CD4-positive, CD25-positive, alpha-beta regulatory T cell (primary cell): ENCODE results near the gene MYL6. TPM values are rescaled to one million over a fixed set of nuclear protein-coding genes. Genes with fewer than 3 reads are reported as not detected.

Source experiments
- ATAC-seq, 2 donors: fragments of 150-1000 bp; cut with Tn5 transposase; one replicate each; pipeline ENCODE4 v1.10.0; 2021; ENCODE audit warnings: low read depth in 2 of 2, moderate number of reproducible peaks in 2 of 2, moderate library complexity in 1 of 2
- DNase-seq, 3 donors: peaks; one replicate each; pipeline versions ENCODE4 v3.0.0 to v3.0.0-alpha.2; 2012 to 2022; ENCODE audit warnings: mixed read lengths in 1 of 3
- H3K27ac ChIP-seq: one replicate; pipeline ENCODE4 v1.7.0; 2013; ENCODE audit warnings: mild to moderate bottlenecking, low read length; ENCODE audit not compliant: insufficient read depth, poor library complexity, severe bottlenecking
- H3K27me3 ChIP-seq: one replicate; pipeline ENCODE4 v1.7.0; 2013; ENCODE audit warnings: low read length; ENCODE audit not compliant: control insufficient read depth, insufficient read depth
- H3K36me3 ChIP-seq: one replicate; pipeline ENCODE4 v1.7.0; 2013; ENCODE audit warnings: mild to moderate bottlenecking, low read length, moderate library complexity; ENCODE audit not compliant: control insufficient read depth, insufficient read depth
- H3K4me1 ChIP-seq: 2 replicates; pipeline ENCODE4 v1.7.0; 2013; ENCODE audit warnings: mild to moderate bottlenecking, low read length; ENCODE audit not compliant: insufficient read depth, control insufficient read depth, poor library complexity, severe bottlenecking
- H3K4me3 ChIP-seq: one replicate; pipeline ENCODE4 v1.7.0; 2013; ENCODE audit warnings: low read depth, mild to moderate bottlenecking, low read length, moderate library complexity
- H3K9me3 ChIP-seq, 2 experiments: 1 replicate in 1 of 2; 2 replicates in 1 of 2; pipeline ENCODE4 v1.7.0; 2013; ENCODE audit warnings: low read length in 2 of 2, mild to moderate bottlenecking in 1 of 2, moderate library complexity in 1 of 2; ENCODE audit not compliant: control insufficient read depth in 2 of 2
- H3K27ac Mint-ChIP-seq, 3 donors: one replicate each; pipeline ENCODE4 v1.8.0; 2020 to 2022; ENCODE audit warnings: mild to moderate bottlenecking in 3 of 3, mixed read lengths in 3 of 3, moderate library complexity in 2 of 3
- H3K27me3 Mint-ChIP-seq: one replicate; pipeline ENCODE4 v1.8.0; 2022; ENCODE audit warnings: mild to moderate bottlenecking, mixed read lengths
- H3K36me3 Mint-ChIP-seq: one replicate; pipeline ENCODE4 v1.8.0; 2020; ENCODE audit warnings: mixed read lengths
- H3K4me1 Mint-ChIP-seq, 4 donors: one replicate each; pipeline ENCODE4 v1.8.0; 2020 to 2022; ENCODE audit warnings: mixed read lengths in 4 of 4, mild to moderate bottlenecking in 1 of 4
- H3K4me3 Mint-ChIP-seq, 4 donors: one replicate each; pipeline ENCODE4 v1.8.0; 2020 to 2022; ENCODE audit warnings: mild to moderate bottlenecking in 4 of 4, mixed read lengths in 4 of 4, moderate library complexity in 3 of 4
- H3K9me3 Mint-ChIP-seq, 7 donors: one replicate each; pipeline ENCODE4 v1.8.0; 2020 to 2022; ENCODE audit warnings: mixed read lengths in 7 of 7, mild to moderate bottlenecking in 3 of 7, moderate library complexity in 2 of 7
- polyA plus RNA-seq, 4 donors: library from polyadenylated mRNA; unstranded; fragments of 300-500 nt; fragmentation: Illumina TruSeq; gene quantifications; one replicate each; pipeline ENCODE4 v1.2.3, GENCODE V29; 2021
- total RNA-seq: library from RNA; stranded (reverse); gene quantifications from one replicate; pipeline ENCODE4 v1.2.3, GENCODE V29; 2022

Gene MYL6
- total and polyA plus RNA-seq, 5 donors from 2014 or later: 933 to 3,471 (median 2,640) TPM

DNA sequence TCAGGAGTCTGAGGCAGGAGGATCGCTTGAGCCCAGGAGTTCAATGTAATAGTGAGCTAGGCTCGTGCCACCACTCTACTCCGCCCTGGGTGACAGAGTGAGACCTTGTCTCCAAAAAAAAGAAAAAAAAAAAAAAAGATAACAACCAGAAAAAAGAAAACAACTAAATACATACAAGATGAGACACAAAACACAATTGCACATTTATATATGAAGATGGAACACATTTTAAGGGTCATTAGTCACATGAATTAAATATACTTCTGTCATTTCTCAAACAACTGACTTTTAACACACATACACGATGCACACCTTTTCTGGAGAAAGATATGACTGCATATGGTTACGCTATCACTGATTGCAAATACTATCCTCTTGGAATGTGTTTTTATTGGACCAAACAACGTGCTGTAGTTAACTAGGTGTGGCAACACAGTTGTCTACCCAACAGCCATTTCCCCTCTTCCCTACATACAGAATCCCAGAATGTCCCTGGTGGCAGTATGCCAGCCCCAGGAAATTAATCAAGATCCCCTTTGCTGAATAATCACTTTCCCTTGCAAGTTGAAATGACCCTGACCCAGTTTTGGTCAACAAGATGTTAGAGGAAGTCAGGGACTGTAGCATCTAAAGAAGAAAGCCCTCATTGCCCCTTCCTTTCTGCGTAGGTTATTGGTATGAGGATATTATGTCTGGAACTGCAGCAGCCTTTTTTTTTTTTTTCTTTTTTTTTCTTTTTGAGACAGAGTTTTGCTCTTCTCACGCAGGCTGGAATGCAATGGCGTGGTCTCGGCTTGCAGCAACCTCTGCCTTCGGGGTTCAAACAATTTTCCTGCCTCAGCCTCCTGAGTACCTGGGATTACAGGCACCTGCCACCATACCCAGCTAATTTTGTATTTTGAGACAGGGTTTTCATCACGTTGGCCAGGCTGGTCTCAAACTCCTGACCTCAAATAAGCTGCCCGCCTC is 11.4 kb upstream of the MYL6 start:
- no peaks in the 10 kb centered on the region for H3K9me3 Mint-ChIP-seq
- no peak for DNase-seq
- ATAC-seq: no peak
- Histone ChIP-seq H3K36me3 (peaks cover 37% of the 10 kb centered on the region), H3K9me3 (no peaks in the 10 kb centered on the region), H3K4me3 (no peak overlapping the region), H3K27ac (peak overlapping the region; percentile 35), H3K27me3 (no peaks in the 10 kb centered on the region), H3K4me1 (peaks cover 27% of the 10 kb centered on the region)
- peaks cover 26% of the 10 kb centered on the region for H3K36me3 Mint-ChIP-seq
- peak overlapping the region in 1 of 3 donors; percentile 26 for H3K27ac Mint-ChIP-seq
- peak overlapping the region in 2 of 4 donors; percentile 49 to 90 for H3K4me3 Mint-ChIP-seq
- peaks cover 9 to 38% (median 29%) of the 10 kb centered on the region in 4 donors for H3K4me1 Mint-ChIP-seq
- H3K27me3 Mint-ChIP-seq: no peaks in the 10 kb centered on the region

- peak overlapping the region; percentile 65 to 97 (median 93) for H3K27ac Mint-ChIP-seq
- ATAC-seq (no peak), DNase-seq (no peak)
- H3K36me3 ChIP-seq: no peaks in the 10 kb centered on the region
- no peaks in the 10 kb centered on the region for H3K36me3 Mint-ChIP-seq
- no peaks in the 10 kb centered on the region for H3K27me3 ChIP-seq
- peaks cover 25% of the 10 kb centered on the region for H3K4me1 ChIP-seq
- no peaks in the 10 kb centered on the region for H3K9me3 ChIP-seq
- H3K27ac ChIP-seq: peak overlapping the region; percentile 96
- no peak overlapping the region for H3K4me3 ChIP-seq
- peaks cover 4% of the 10 kb centered on the region for H3K27me3 Mint-ChIP-seq
- no peaks in the 10 kb centered on the region for H3K9me3 Mint-ChIP-seq
- peak overlapping the region; percentile 84 to 95 (median 93) for H3K4me3 Mint-ChIP-seq
- peaks cover 14 to 41% (median 21%) of the 10 kb centered on the region in 4 donors for H3K4me1 Mint-ChIP-seq
Measured at GRCh38 chr12:56150563-56150962, 7.6 kb upstream of the MYL6 start.

GRCh38 chr12:56151672-56152131 is 6.5 kb upstream of the MYL6 start:
- no peaks in the 10 kb centered on the region for H3K36me3 Mint-ChIP-seq
- H3K9me3 Mint-ChIP-seq: no peaks in the 10 kb centered on the region

GRCh38 chr12:56152132-56152755 is 5.9 kb upstream of the MYL6 start, which contains the start of gene MYL6B:
TSS of gene MYL6B (plus strand) at chr12:56152587. CDS start at chr12:56153919, 1,332 bp downstream.
- H3K27me3 Mint-ChIP-seq: peaks cover 4% of the 10 kb centered on the region
- H3K36me3 ChIP-seq: no peaks in the 10 kb centered on the region
- H3K9me3 Mint-ChIP-seq: no peaks in the 10 kb centered on the region
- H3K36me3 Mint-ChIP-seq: no peaks in the 10 kb centered on the region
- no peaks in the 10 kb centered on the region for H3K9me3 ChIP-seq
- ATAC-seq: peak; percentile 94
- no peaks in the 10 kb centered on the region for H3K27me3 ChIP-seq
- H3K4me3 Mint-ChIP-seq: peak within 1 kb of the TSS; percentile 93 to 96 (median 94)
- H3K27ac Mint-ChIP-seq: peak within 1 kb of the TSS; percentile 97 to 100 (median 99)
- H3K27ac ChIP-seq: peak within 1 kb of the TSS; percentile 96
- peaks cover 11 to 46% (median 19%) of the 10 kb centered on the region in 4 donors for H3K4me1 Mint-ChIP-seq
- peak; percentile 89 to 97 (median 90) for DNase-seq
- H3K4me1 ChIP-seq: peaks cover 30% of the 10 kb centered on the region
- H3K4me3 ChIP-seq: peak within 1 kb of the TSS; percentile 83

More at GRCh38 chr12:56151672-56152131, 6.5 kb upstream of the MYL6 start:
- Mint-ChIP-seq H3K27me3 (peaks cover 4% of the 10 kb centered on the region), H3K27ac (peak overlapping the region; percentile 97 to 100 (median 99)), H3K4me1 (peaks cover 12 to 45% (median 19%) of the 10 kb centered on the region in 4 donors), H3K4me3 (peak overlapping the region; percentile 93 to 96 (median 94))
- Histone ChIP-seq H3K9me3 (no peaks in the 10 kb centered on the region), H3K4me1 (peaks cover 25% of the 10 kb centered on the region), H3K4me3 (peak overlapping the region; percentile 83), H3K27me3 (no peaks in the 10 kb centered on the region), H3K36me3 (no peaks in the 10 kb centered on the region), H3K27ac (peak overlapping the region; percentile 96)
- DNase-seq (peak; percentile 49 to 86 (median 73)), ATAC-seq (peak; percentile 64 to 69)

- Histone ChIP-seq H3K36me3 (no peaks in the 10 kb centered on the region), H3K4me1 (peaks cover 36% of the 10 kb centered on the region), H3K27me3 (no peaks in the 10 kb centered on the region), H3K27ac (peak overlapping the region; percentile 96), H3K9me3 (no peaks in the 10 kb centered on the region), H3K4me3 (peak overlapping the region; percentile 46)
- no peaks in the 10 kb centered on the region for H3K36me3 Mint-ChIP-seq
- no peaks in the 10 kb centered on the region for H3K9me3 Mint-ChIP-seq
- H3K27me3 Mint-ChIP-seq: peaks cover 4% of the 10 kb centered on the region
- H3K4me3 Mint-ChIP-seq: peak overlapping the region; percentile 93 to 96 (median 94)
- peaks cover 13 to 52% (median 22%) of the 10 kb centered on the region in 4 donors for H3K4me1 Mint-ChIP-seq
- H3K27ac Mint-ChIP-seq: peak overlapping the region; percentile 56 to 97 (median 62)
- DNase-seq (no peak), ATAC-seq (no peak)
Measured at GRCh38 chr12:56152756-56153677, 5.1 kb upstream of the MYL6 start.

GRCh38 chr12:56153678-56154065 is 4.5 kb upstream of the MYL6 start:
- H3K9me3 Mint-ChIP-seq: no peaks in the 10 kb centered on the region
- peaks cover 13 to 55% (median 24%) of the 10 kb centered on the region in 4 donors for H3K4me1 Mint-ChIP-seq
- H3K27ac ChIP-seq: no peak overlapping the region
- no peaks in the 10 kb centered on the region for H3K36me3 Mint-ChIP-seq
- no peak overlapping the region for H3K27ac Mint-ChIP-seq
- peak overlapping the region; percentile 82 to 95 (median 93) for H3K4me3 Mint-ChIP-seq
- H3K9me3 ChIP-seq: no peaks in the 10 kb centered on the region
- H3K27me3 ChIP-seq: no peaks in the 10 kb centered on the region
- no peak for DNase-seq
- no peaks in the 10 kb centered on the region for H3K36me3 ChIP-seq
- H3K4me1 ChIP-seq: peaks cover 37% of the 10 kb centered on the region
- peaks cover 4% of the 10 kb centered on the region for H3K27me3 Mint-ChIP-seq
- no peak overlapping the region for H3K4me3 ChIP-seq
- no peak for ATAC-seq
